Neural crest cell (in vitro differentiated cells): ENCODE measurements around the gene DHH. TPM values are rescaled to one million over a fixed set of nuclear protein-coding genes. Genes with fewer than 3 reads are reported as not detected.

ENCODE experiments used
- DNase-seq: peaks from one replicate; pipeline ENCODE4 v3.0.0; 2021; ENCODE audit warnings: low read depth, mixed read lengths, low spot score
- H3K27ac Mint-ChIP-seq: one replicate; pipeline ENCODE4 v1.8.0; 2021; ENCODE audit warnings: mild to moderate bottlenecking, mixed read lengths; ENCODE audit not compliant: unreplicated experiment
- H3K27me3 Mint-ChIP-seq: 2 replicates; pipeline ENCODE4 v1.8.0; 2021; ENCODE audit warnings: low read depth, mild to moderate bottlenecking, mixed read lengths
- H3K36me3 Mint-ChIP-seq: 2 replicates; pipeline ENCODE4 v1.8.0; 2021; ENCODE audit warnings: low read depth, mild to moderate bottlenecking, mixed read lengths
- H3K4me1 Mint-ChIP-seq: 2 replicates; pipeline ENCODE4 v1.8.0; 2021; ENCODE audit warnings: mixed read lengths
- H3K4me3 Mint-ChIP-seq: one replicate; pipeline ENCODE4 v1.8.0; 2021; ENCODE audit warnings: mild to moderate bottlenecking, mixed read lengths
- H3K9me3 Mint-ChIP-seq: 2 replicates; pipeline ENCODE4 v1.8.0; 2021; ENCODE audit warnings: mixed read lengths
- CTCF ChIP-seq: fragments of 200-600 bp; sonication (generic); conservative IDR thresholded peaks from 2 replicates; pipeline ENCODE4 v1.5.0; 2021; ENCODE audit warnings: antibody characterized with exemption, mild to moderate bottlenecking
- total RNA-seq: library from RNA; stranded (reverse); gene quantifications from 2 replicates; pipeline ENCODE4 v1.2.1, GENCODE V29; 2021

Gene DHH
- total RNA-seq, 1 donor from 2014 or later, result 1.5 TPM

- no peak for DNase-seq
- Mint-ChIP-seq H3K27ac (no peak overlapping the region), H3K4me1 (peaks cover 48% of the 10 kb centered on the region), H3K9me3 (no peaks in the 10 kb centered on the region), H3K27me3 (peaks cover 59% of the 10 kb centered on the region), H3K4me3 (peak overlapping the region; percentile 82), H3K36me3 (no peaks in the 10 kb centered on the region)
- TF ChIP-seq CTCF, result no peak
Measured at GRCh38 chr12:49088932-49089330, 5.7 kb downstream of the DHH start.

GRCh38 chr12:49088150-49088931 is 6.3 kb downstream of the DHH start:
- peak overlapping the region; percentile 82 for H3K4me3 Mint-ChIP-seq
- peaks cover 42% of the 10 kb centered on the region for H3K4me1 Mint-ChIP-seq

GRCh38 chr12:49086116-49086515 is 8.5 kb downstream of the DHH start:
- H3K4me3 Mint-ChIP-seq, result no peak overlapping the region
- H3K36me3 Mint-ChIP-seq, result no peaks in the 10 kb centered on the region
- H3K4me1 Mint-ChIP-seq, result peaks cover 20% of the 10 kb centered on the region
- no peaks in the 10 kb centered on the region for H3K9me3 Mint-ChIP-seq
- H3K27ac Mint-ChIP-seq, result no peak overlapping the region
- DNase-seq, result no peak
- H3K27me3 Mint-ChIP-seq, result peaks cover 35% of the 10 kb centered on the region
- no peak for TF ChIP-seq CTCF

More at GRCh38 chr12:49088150-49088931, 6.3 kb downstream of the DHH start:
- Mint-ChIP-seq H3K27me3 (peaks cover 53% of the 10 kb centered on the region), H3K27ac (no peak overlapping the region), H3K36me3 (no peaks in the 10 kb centered on the region), H3K9me3 (no peaks in the 10 kb centered on the region)
- peak; percentile 92 for TF ChIP-seq CTCF
- DNase-seq, result peak; percentile 76

GRCh38 chr12:49084438-49084837 is 10.2 kb downstream of the DHH start:
- Mint-ChIP-seq H3K27me3 (peaks cover 22% of the 10 kb centered on the region), H3K4me1 (peaks cover 12% of the 10 kb centered on the region), H3K27ac (no peak overlapping the region), H3K9me3 (no peaks in the 10 kb centered on the region), H3K36me3 (no peaks in the 10 kb centered on the region), H3K4me3 (no peak overlapping the region)
- DNase-seq, result no peak
- TF ChIP-seq CTCF, result no peak

GRCh38 chr12:49079793-49080192 is 14.8 kb downstream of the DHH start:
- H3K36me3 Mint-ChIP-seq, result no peaks in the 10 kb centered on the region
- TF ChIP-seq CTCF, result no peak
- no peak overlapping the region for H3K4me3 Mint-ChIP-seq
- no peaks in the 10 kb centered on the region for H3K4me1 Mint-ChIP-seq
- H3K27me3 Mint-ChIP-seq, result peaks cover 8% of the 10 kb centered on the region
- no peak for DNase-seq
- no peak overlapping the region for H3K27ac Mint-ChIP-seq
- no peaks in the 10 kb centered on the region for H3K9me3 Mint-ChIP-seq
